AML-193 (cell line): Measurements from ENCODE around the gene MKNK2.
A peak's percentile ranks its signal among the peaks of the same experiment; 100 is the strongest.
"Not testable (repeated sequence)": the region's sequence is repeated elsewhere in the genome, so short reads cannot be mapped to it uniquely, and the experiment has no call there.

ENCODE experiments used
- DNase-seq, 2 experiments: peaks; one replicate each; lab custom pipeline; 2025; lab: John Stamatoyannopoulos, UW

MKNK2 gene

GRCh38 chr19:2043961-2044708 lies 6.9 kb downstream of the MKNK2 start:
- DNase-seq: no peak

GRCh38 chr19:2043251-2043641 lies 7.8 kb downstream of the MKNK2 start:
- DNase-seq: no peak

- no peak for DNase-seq
These were observed 8.4 kb downstream of the MKNK2 start for GRCh38 chr19:2042485-2043250.

- peak; percentile 73 to 82 for DNase-seq
These were observed 9.2 kb downstream of the MKNK2 start for GRCh38 chr19:2041683-2042484.

- DNase-seq: no peak
These were observed 9.7 kb downstream of the MKNK2 start for GRCh38 chr19:2041433-2041682.

- no peak for DNase-seq
These were observed 10.2 kb downstream of the MKNK2 start for GRCh38 chr19:2040647-2041432.

- DNase-seq: no peak
These were observed 10.9 kb downstream of the MKNK2 start for GRCh38 chr19:2039959-2040646.

- no peak for DNase-seq
These were observed 11.7 kb downstream of the MKNK2 start for GRCh38 chr19:2039089-2039958.

- DNase-seq: no peak
These were observed 12.6 kb downstream of the MKNK2 start for GRCh38 chr19:2038284-2039088.

- no peak for DNase-seq
These were observed 13.3 kb downstream of the MKNK2 start for GRCh38 chr19:2037651-2038255.

GRCh38 chr19:2036424-2036823 lies 14.6 kb downstream of the MKNK2 start:
- DNase-seq: no peak

GRCh38 chr19:2035590-2035991 lies 15.5 kb downstream of the MKNK2 start:
- no peak for DNase-seq

- no peak for DNase-seq
These were observed 16.1 kb downstream of the MKNK2 start for GRCh38 chr19:2034729-2035589.

GRCh38 chr19:2034253-2034652 lies 16.8 kb downstream of the MKNK2 start:
- not testable (repeated sequence) for DNase-seq

GRCh38 chr19:2033825-2034159 lies 17.3 kb downstream of the MKNK2 start:
- no peak for DNase-seq

GRCh38 chr19:2033115-2033824 lies 17.8 kb downstream of the MKNK2 start:
- no peak for DNase-seq

- peak; percentile 78 to 82 for DNase-seq
These were observed 18.6 kb downstream of the MKNK2 start for GRCh38 chr19:2032296-2032941.
